HFF-Myc (cell line): ENCODE measurements around the gene STK35.

Source experiments
- DNase-seq: peaks from one replicate; pipeline ENCODE4 v3.0.0-alpha.2; 2011; ENCODE audit warnings: low read depth; ENCODE audit errors: extremely low read depth
- H3K4me3 ChIP-seq: replicated peaks from 2 replicates; pipeline ENCODE4 v1.5.1; 2011; ENCODE audit warnings: low read depth, mild to moderate bottlenecking, control low read depth, low read length
- CTCF ChIP-seq: IDR thresholded peaks from 2 replicates; pipeline ENCODE4 v1.5.1; 2012; ENCODE audit warnings: mild to moderate bottlenecking, low read depth, low read length, control low read depth; ENCODE audit errors: missing control alignments

Gene STK35

GRCh38 chr20:2152317-2152716 lies 50.7 kb downstream of the STK35 start:
- DNase-seq = no peak
- no peak overlapping the region for H3K4me3 ChIP-seq
- no peak for TF ChIP-seq CTCF

- DNase-seq = no peak
- no peak overlapping the region for H3K4me3 ChIP-seq
- TF ChIP-seq CTCF = no peak
Observed at GRCh38 chr20:2153326-2153725, 51.7 kb downstream of the STK35 start.

GRCh38 chr20:2156224-2156623 lies 54.6 kb downstream of the STK35 start:
- no peak overlapping the region for H3K4me3 ChIP-seq
- no peak for DNase-seq
- TF ChIP-seq CTCF = no peak

GRCh38 chr20:2156666-2157624 lies 55.3 kb downstream of the STK35 start:
- TF ChIP-seq CTCF = no peak
- no peak overlapping the region for H3K4me3 ChIP-seq
- DNase-seq = no peak

DNA sequence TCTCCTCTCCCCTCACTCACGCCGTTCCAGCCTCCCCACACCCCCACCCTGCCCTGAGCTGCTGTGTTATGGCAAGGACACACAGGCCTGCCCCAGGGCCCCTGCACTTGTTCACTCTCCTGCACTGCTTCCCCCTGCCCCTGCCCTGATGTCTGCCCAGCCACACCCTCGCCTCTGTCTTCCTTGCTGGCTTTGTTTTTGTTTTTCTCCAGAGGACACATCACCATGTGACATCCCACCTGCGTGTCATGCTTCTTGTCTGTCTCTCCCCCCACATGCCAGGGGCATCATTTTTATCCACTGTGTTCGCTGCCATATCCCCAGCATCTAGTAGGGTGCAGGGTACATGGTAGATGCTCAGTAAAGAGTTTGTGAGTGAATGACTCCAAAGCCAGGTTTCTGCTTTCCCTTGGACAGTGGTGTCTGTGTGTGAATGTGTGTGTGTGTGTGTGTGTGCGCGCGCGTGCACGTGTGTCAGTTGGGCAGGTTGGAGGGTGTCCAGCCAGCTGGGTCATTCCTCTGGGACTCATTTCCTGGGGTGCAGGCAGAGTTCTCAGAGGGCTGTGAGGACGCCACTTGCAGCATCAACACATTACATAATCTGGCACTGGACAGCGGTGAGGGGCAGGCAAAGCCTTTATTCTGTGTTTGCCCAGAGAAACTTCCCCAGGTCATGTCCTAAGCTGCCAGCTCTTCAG lies 60.6 kb downstream of the STK35 start:
- H3K4me3 ChIP-seq = no peak overlapping the region
- TF ChIP-seq CTCF = no peak
- no peak for DNase-seq

GRCh38 chr20:2162823-2163166 lies 61.2 kb downstream of the STK35 start:
- no peak overlapping the region for H3K4me3 ChIP-seq
- no peak for TF ChIP-seq CTCF
- DNase-seq = no peak
